ENCODE results near the gene CRKL.

Gene CRKL

DNA sequence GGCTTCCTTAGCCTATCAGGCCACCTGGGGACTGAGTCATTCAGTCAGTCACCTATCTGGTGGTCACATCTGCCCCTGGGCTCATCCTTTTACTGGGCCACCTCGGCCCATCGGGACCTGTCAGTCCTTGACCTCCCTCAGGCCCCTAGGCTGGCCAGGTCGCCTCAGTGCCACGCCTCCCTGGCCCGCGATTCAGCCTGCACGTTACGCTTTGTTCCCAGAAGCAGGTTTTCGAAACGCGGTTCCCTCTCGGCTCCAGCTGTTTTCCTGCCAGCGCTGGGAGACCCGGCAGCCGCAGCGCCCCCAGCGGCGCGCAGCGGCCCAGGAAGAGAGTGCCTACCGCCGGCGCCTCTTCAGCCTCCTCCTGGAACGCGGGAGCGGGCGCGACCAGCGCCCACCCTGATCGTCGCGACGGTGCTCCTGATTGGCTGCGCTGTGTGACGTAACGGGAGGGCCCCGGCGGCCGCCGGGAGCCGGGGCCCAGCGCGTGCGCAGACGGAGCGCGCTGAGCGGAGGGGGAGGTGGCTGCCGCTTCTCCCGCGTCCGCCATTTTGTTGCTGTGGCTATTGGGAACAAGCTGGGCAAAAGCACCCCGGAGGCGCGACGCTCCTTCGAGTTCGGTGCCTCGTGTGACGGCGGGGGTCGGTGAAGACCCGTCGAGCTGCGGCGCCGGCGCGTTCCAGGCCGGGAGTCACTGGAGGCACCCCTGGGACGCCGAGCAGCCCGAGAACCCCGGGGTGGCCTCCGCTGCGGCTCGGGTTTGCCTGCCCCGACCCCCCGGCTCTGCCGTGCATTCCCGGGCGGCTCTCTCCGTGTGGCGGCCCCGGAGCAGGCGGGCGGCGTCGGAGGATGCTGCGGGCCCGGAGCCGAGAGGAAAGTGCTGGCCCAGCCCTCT lies at the start of gene CRKL:
Gene CRKL (plus strand): TSS at position 492 of the 895 bp plus-strand sequence. CDS start 528 bp downstream, outside the sequence.
- H3K4me3 ChIP-seq (ENCODE audit: low read depth, low read length), result peak within 1 kb of the TSS; percentile 93
- peak; percentile 97 for DNase-seq (ENCODE audit: low read depth)
- TF ChIP-seq MYC (IDR thresholded peaks at IDR 0.05; ENCODE audit: low read depth, low read length), result peak; percentile 27
- TF ChIP-seq POLR2A (IDR thresholded peaks at IDR 0.05; ENCODE audit: extremely low read depth, insufficient read length), result peak; percentile 80
- 0 out of 2 replicates have a peak, but pooled peaks have one; percentile 11 for TF ChIP-seq MAX (IDR thresholded peaks at IDR 0.05; ENCODE audit: low read depth, low read length)
- TF ChIP-seq, protein P1, sequence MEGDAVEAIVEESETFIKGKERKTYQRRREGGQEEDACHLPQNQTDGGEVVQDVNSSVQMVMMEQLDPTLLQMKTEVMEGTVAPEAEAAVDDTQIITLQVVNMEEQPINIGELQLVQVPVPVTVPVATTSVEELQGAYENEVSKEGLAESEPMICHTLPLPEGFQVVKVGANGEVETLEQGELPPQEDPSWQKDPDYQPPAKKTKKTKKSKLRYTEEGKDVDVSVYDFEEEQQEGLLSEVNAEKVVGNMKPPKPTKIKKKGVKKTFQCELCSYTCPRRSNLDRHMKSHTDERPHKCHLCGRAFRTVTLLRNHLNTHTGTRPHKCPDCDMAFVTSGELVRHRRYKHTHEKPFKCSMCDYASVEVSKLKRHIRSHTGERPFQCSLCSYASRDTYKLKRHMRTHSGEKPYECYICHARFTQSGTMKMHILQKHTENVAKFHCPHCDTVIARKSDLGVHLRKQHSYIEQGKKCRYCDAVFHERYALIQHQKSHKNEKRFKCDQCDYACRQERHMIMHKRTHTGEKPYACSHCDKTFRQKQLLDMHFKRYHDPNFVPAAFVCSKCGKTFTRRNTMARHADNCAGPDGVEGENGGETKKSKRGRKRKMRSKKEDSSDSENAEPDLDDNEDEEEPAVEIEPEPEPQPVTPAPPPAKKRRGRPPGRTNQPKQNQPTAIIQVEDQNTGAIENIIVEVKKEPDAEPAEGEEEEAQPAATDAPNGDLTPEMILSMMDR (IDR thresholded peaks at IDR 0.05; ENCODE audit: low read depth, low read length), result peak; percentile 88

GRCh38 chr22:20868025-20868962 lies 48.9 kb upstream of the CRKL start:
- no peak for DNase-seq (ENCODE audit: low read depth)
- no peak overlapping the region for H3K4me3 ChIP-seq (ENCODE audit: low read depth, low read length)
- TF ChIP-seq, protein P1 (IDR thresholded peaks at IDR 0.05; ENCODE audit: low read depth, low read length), result no peak
- no peak for TF ChIP-seq POLR2A (IDR thresholded peaks at IDR 0.05; ENCODE audit: extremely low read depth, insufficient read length)
- no peak for TF ChIP-seq MYC (IDR thresholded peaks at IDR 0.05; ENCODE audit: low read depth, low read length)
- TF ChIP-seq MAX (IDR thresholded peaks at IDR 0.05; ENCODE audit: low read depth, low read length), result no peak

GRCh38 chr22:20869234-20869633 lies 48.0 kb upstream of the CRKL start:
- TF ChIP-seq MYC (IDR thresholded peaks at IDR 0.05; ENCODE audit: low read depth, low read length), result no peak
- TF ChIP-seq POLR2A (IDR thresholded peaks at IDR 0.05; ENCODE audit: extremely low read depth, insufficient read length), result no peak
- no peak for TF ChIP-seq MAX (IDR thresholded peaks at IDR 0.05; ENCODE audit: low read depth, low read length)
- TF ChIP-seq, protein P1 (IDR thresholded peaks at IDR 0.05; ENCODE audit: low read depth, low read length), result no peak

GRCh38 chr22:20873214-20873613 lies 44.0 kb upstream of the CRKL start:
- no peak for TF ChIP-seq MYC (IDR thresholded peaks at IDR 0.05; ENCODE audit: low read depth, low read length)
- TF ChIP-seq MAX (IDR thresholded peaks at IDR 0.05; ENCODE audit: low read depth, low read length), result no peak
- TF ChIP-seq, protein P1 (IDR thresholded peaks at IDR 0.05; ENCODE audit: low read depth, low read length), result no peak
- no peak for TF ChIP-seq POLR2A (IDR thresholded peaks at IDR 0.05; ENCODE audit: extremely low read depth, insufficient read length)
- H3K4me3 ChIP-seq (ENCODE audit: low read depth, low read length), result no peak overlapping the region
- no peak for DNase-seq (ENCODE audit: low read depth)

More at GRCh38 chr22:20869234-20869633, 48.0 kb upstream of the CRKL start:
- no peak for DNase-seq (ENCODE audit: low read depth)
- no peak overlapping the region for H3K4me3 ChIP-seq (ENCODE audit: low read depth, low read length)

- H3K4me3 ChIP-seq (ENCODE audit: low read depth, low read length), result no peak overlapping the region
- DNase-seq (ENCODE audit: low read depth), result no peak
- TF ChIP-seq MAX (IDR thresholded peaks at IDR 0.05; ENCODE audit: low read depth, low read length) (no peak), MYC (IDR thresholded peaks at IDR 0.05; ENCODE audit: low read depth, low read length) (no peak), POLR2A (IDR thresholded peaks at IDR 0.05; ENCODE audit: extremely low read depth, insufficient read length) (no peak)
- TF ChIP-seq, protein P1 (IDR thresholded peaks at IDR 0.05; ENCODE audit: low read depth, low read length), result no peak
Observed at GRCh38 chr22:20875296-20875695, 41.9 kb upstream of the CRKL start.

All from NB4 (cell line).